WERI-Rb-1 (cell line): ENCODE results near the gene HLA-C.
"Not testable (repeated sequence)": the region's sequence is repeated elsewhere in the genome, so short reads cannot be mapped to it uniquely, and the experiment has no call there.

Experiments
- DNase-seq: peaks from one replicate; pipeline ENCODE4 v3.0.0-alpha.2; 2020
- H3K27ac ChIP-seq: fragments of 250-450 bp; sonication (Bioruptor Pico); 2 replicates; pipeline ENCODE4 v1.5.1; 2020; ENCODE audit warnings: mild to moderate bottlenecking, moderate library complexity
- H3K27me3 ChIP-seq: fragments of 250-450 bp; sonication (Bioruptor Pico); 2 replicates; pipeline ENCODE4 v1.5.1; 2021; ENCODE audit warnings: mild to moderate bottlenecking, low read depth, moderate library complexity; ENCODE audit not compliant: insufficient read depth, severe bottlenecking
- H3K36me3 ChIP-seq: fragments of 250-450 bp; sonication (Bioruptor Pico); 2 replicates; pipeline ENCODE4 v1.5.1; 2020; ENCODE audit warnings: mild to moderate bottlenecking, moderate library complexity
- H3K4me3 ChIP-seq: 2 replicates; pipeline ENCODE4 v1.5.1; 2011; ENCODE audit warnings: low read depth, mild to moderate bottlenecking, control low read depth, low read length
- H3K9me3 ChIP-seq: fragments of 250-450 bp; sonication (Bioruptor Pico); 2 replicates; pipeline ENCODE4 v1.5.1; 2021; ENCODE audit warnings: mild to moderate bottlenecking, moderate library complexity; ENCODE audit not compliant: severe bottlenecking
- TF ChIP-seq, protein P1 (sequence below): IDR thresholded peaks from 2 replicates; pipeline ENCODE4 v1.5.1; 2011; ENCODE audit warnings: low read depth, mild to moderate bottlenecking, control low read depth, inconsistent platforms, low read length

HLA-C gene

DNA sequence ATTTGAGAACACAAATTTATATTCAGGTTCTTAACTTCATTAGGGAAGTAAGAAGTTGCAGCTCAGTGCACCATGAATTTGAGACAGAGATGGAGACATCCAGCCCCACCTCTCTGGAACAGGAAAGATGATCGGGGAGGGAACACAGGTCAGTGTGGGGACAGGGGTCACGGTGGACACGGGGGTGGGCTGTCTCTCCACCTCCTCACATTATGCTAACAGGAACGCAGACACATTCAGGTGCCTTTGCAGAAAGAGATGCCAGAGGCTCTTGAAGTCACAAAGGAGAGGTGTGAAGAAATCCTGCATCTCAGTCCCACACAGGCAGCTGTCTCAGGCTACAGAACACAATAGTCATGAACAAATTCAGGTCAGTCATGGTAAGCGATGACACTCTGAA, 3.1 kb downstream of the HLA-C start:
- DNase-seq = no peak
- Histone ChIP-seq H3K36me3 (peaks cover 21% of the 10 kb centered on the region), H3K27ac (no peak overlapping the region), H3K9me3 (peaks cover 6% of the 10 kb centered on the region), H3K4me3 (no peak overlapping the region), H3K27me3 (no peaks in the 10 kb centered on the region)
- TF ChIP-seq, protein P1, sequence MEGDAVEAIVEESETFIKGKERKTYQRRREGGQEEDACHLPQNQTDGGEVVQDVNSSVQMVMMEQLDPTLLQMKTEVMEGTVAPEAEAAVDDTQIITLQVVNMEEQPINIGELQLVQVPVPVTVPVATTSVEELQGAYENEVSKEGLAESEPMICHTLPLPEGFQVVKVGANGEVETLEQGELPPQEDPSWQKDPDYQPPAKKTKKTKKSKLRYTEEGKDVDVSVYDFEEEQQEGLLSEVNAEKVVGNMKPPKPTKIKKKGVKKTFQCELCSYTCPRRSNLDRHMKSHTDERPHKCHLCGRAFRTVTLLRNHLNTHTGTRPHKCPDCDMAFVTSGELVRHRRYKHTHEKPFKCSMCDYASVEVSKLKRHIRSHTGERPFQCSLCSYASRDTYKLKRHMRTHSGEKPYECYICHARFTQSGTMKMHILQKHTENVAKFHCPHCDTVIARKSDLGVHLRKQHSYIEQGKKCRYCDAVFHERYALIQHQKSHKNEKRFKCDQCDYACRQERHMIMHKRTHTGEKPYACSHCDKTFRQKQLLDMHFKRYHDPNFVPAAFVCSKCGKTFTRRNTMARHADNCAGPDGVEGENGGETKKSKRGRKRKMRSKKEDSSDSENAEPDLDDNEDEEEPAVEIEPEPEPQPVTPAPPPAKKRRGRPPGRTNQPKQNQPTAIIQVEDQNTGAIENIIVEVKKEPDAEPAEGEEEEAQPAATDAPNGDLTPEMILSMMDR = no peak

DNA sequence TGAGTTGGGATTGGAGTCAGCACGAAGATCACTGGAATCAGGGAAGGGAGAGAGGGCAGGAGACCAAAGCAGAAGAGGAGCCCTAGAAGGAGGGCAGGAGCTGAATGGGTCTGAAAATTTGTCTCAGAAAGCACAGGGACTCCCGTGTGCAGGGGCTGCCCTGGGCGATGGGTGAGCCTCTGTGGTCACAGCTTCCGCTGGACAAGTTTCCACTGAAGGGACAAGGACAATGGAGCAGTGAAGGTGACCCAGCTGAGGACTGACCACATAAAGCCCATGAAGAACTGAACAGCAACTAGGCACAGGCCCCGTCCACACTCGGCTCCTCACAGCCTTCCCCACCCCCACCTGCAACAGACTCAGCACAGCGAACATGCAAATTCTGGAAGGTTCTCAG, 3.5 kb downstream of the HLA-C start:
- no peak for DNase-seq
- TF ChIP-seq, protein P1 = no peak
- Histone ChIP-seq H3K27ac (no peak overlapping the region), H3K27me3 (no peaks in the 10 kb centered on the region), H3K9me3 (peaks cover 8% of the 10 kb centered on the region), H3K4me3 (no peak overlapping the region), H3K36me3 (peaks cover 21% of the 10 kb centered on the region)

DNA sequence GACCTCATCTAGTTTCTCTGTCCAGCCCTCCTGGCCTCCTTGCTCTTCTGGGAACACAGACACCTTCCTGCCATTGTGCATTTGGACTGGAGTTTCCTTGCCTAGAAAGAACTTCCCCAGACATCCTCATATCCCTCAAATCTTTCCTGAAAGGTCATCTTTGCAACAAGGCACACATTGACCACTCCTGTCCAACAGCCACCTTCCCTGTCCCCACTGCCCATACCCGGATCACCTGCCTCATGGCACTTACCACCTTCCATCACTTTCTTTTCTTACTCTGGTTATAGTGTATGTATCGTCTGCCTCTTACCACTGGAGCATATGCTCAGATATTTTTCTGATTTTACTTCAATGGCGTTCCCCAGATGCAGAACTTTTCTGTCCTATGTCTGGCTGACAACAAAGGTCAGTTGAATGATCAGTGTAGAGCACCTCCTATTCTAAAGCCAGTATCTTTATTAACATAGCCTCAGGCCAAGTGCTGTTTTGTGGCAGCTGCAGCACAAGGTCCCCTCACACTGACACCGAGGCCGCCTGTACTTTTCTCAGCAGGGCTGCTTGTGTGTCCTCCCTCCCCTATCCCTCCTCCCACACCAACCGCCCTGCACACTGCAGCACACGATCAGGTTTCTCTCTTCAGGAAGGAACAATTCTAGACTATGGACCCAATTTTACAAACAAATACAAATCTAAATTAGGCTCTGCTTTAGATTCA, 4.1 kb downstream of the HLA-C start:
- no peak for DNase-seq
- Histone ChIP-seq H3K9me3 (peaks cover 10% of the 10 kb centered on the region), H3K4me3 (no peak overlapping the region), H3K36me3 (peaks cover 21% of the 10 kb centered on the region), H3K27ac (no peak overlapping the region), H3K27me3 (no peaks in the 10 kb centered on the region)
- TF ChIP-seq, protein P1 = no peak

DNA sequence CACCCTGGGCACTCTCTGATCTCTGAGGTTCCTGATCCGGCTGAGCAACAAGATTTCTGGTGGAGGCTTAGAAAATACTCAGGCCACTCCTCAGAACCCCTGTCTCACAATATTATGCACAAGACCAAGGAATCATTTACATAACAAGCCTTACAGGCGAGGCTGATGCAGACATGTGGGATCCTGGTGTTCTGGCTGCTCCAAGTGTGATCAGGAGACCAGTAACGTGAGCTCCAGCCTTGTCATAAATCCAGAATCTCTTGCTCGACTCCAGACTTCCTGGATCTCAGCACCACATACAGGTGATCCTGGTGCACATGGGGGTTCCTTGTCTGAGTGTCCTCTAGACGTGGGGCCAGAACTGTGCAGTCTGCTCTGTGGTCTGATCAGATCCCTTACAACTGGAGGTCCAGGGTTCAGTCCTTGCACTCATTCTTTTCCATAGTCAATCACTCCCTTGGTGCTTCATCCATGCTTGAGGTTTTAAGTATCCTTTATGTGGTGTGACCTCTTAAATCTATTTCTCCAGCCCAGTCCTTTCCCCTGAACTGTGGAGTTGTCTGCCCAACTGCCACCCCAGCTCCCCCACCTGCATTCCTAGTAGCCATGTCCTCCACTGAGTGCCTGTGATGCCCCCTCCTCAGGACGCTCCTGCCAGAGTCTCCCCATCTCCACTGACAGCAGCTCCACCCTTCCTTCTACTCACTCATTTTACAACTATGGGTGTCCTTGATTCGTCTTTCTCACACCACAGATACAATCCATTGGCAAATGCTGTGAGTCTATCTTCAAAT, 5.1 kb downstream of the HLA-C start:
- no peak overlapping the region for H3K4me3 ChIP-seq
- DNase-seq = no peak
- H3K27me3 ChIP-seq = no peaks in the 10 kb centered on the region
- peaks cover 21% of the 10 kb centered on the region for H3K36me3 ChIP-seq
- no peak overlapping the region for H3K27ac ChIP-seq
- TF ChIP-seq, protein P1 = no peak
- peaks cover 10% of the 10 kb centered on the region for H3K9me3 ChIP-seq

DNA sequence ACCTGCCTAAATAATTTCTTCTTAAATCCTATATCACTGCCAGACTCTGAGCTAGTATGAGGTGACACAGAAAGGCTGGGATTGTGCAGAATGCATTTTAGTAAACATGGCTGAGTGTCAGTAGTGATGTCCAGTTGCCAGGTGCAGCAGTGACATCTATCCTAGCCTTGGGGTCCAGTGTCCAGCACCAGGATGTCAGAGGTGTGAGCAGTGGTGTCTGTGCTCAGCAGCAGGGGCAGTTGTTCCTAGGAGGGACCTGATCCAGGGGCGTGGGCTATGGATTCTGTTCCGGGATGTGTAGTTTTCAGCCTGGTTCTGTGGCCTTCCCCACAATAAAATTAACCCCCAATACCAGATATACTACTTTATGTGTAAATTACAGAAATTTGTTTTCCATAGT, 6.0 kb downstream of the HLA-C start:
- Histone ChIP-seq H3K9me3 (peaks cover 12% of the 10 kb centered on the region), H3K36me3 (peaks cover 21% of the 10 kb centered on the region), H3K27me3 (no peaks in the 10 kb centered on the region), H3K4me3 (no peak overlapping the region), H3K27ac (no peak overlapping the region)
- TF ChIP-seq, protein P1 = no peak
- no peak for DNase-seq

DNA sequence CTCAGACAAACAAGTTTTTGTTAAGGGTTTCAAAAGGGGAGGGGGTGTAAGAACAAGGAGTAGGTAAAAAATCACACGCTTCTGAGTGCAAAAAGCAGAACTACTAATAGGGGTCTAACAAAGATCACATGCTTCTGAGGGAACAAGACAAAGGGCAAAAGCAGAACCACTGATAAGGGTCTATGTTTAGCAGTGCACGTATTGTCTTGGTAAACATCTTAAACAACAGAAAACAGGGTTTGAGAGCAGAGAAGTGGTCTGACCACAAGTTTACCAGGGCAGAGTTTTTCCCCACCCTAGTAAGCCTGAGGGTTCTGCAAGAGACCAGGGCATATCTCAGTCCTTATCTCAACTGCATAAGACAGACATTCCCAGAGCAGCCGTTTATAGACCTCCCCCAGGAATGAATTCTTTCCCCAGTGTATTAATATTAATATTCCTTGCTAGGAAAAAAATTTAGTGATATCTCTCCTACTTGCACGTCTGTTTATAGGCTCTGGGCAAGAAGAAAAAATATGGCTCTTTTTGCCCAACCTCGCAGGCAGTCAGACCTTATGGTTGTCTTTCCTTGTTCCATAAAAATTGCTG, 8.5 kb downstream of the HLA-C start:
- H3K4me3 ChIP-seq, H3K27me3 ChIP-seq, H3K36me3 ChIP-seq, H3K27ac ChIP-seq, DNase-seq: not testable (repeated sequence)
- peaks cover 14% of the 10 kb centered on the region for H3K9me3 ChIP-seq

DNA sequence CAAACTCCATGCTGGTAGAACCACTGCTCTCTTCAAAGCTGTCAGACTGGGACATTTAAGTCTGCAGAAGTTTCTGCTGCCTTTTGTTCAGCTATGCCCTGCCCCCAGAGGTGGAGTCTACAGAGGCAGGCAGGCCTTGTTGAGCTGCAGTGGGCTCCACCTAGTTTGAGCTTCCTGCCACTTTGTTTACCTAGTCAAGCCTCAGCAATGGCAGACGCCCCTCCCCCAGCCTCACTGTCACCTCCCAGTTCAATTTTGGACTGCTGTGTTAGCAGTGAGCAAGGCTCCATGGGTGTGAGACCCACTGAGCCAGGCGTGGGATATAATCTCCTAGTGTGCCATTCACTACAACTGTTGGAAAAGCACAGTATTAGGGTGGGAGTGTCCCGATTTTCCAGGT, 11.9 kb downstream of the HLA-C start:
- not testable (repeated sequence) for H3K27me3 ChIP-seq, H3K27ac ChIP-seq, H3K4me3 ChIP-seq, DNase-seq, H3K36me3 ChIP-seq
- peaks cover 14% of the 10 kb centered on the region for H3K9me3 ChIP-seq
